ENCODE data around the gene KLK13. TPM values are rescaled to one million over a fixed set of nuclear protein-coding genes. Genes with fewer than 3 reads are reported as not detected.

Gene KLK13
- total and polyA plus RNA-seq, 2 experiments from 2014 or later, result 0.52 TPM; not detected in 1

DNA sequence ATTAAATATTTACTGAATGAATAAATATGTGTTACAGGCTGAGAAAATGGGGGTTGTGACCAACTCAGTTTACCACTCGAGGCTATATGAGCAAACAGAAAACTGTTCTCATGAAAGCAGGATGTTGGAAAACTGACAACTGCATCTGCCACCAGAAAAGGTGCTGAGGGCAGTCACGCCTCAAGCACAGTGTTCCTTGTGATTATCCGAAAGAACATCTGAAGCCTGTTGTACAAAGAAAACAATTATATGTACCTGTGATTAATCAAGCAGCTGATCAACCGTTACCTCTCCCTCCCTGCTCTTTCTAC lies 6.2 kb upstream of the KLK13 start:
- no peak for DNase-seq (ENCODE audit: low spot score)
- no peaks in the 10 kb centered on the region for H3K4me1 ChIP-seq (ENCODE audit: insufficient read depth)
- no peaks in the 10 kb centered on the region for H4K20me1 ChIP-seq (ENCODE audit: insufficient read depth, poor library complexity, severe bottlenecking)
- H3K36me3 ChIP-seq (replicated peaks; ENCODE audit: insufficient read depth, low read depth), result no peaks in the 10 kb centered on the region
- no peaks in the 10 kb centered on the region for H3K9me2 ChIP-seq (replicated peaks; ENCODE audit: insufficient read depth)
- H3K4me3 ChIP-seq, result no peak overlapping the region
- no peaks in the 10 kb centered on the region for H3K27me3 ChIP-seq
- no peak overlapping the region for H3K4me2 ChIP-seq
- peaks cover 6% of the 10 kb centered on the region for H3K9me3 ChIP-seq (ENCODE audit: low read depth)
- no peaks in the 10 kb centered on the region for H3K79me2 ChIP-seq
- WGBS (ENCODE audit: low lambda C conversion rate, missing lambda C conversion rate), result 69% methylated on average over 4 of the region's 4 CpGs
- H2AFZ ChIP-seq, result no peak overlapping the region
- TF ChIP-seq EZH2phosphoT487 (IDR thresholded peaks at IDR 0.05; ENCODE audit: low read depth, severe bottlenecking, unreplicated experiment), result no peak
- TF ChIP-seq, protein P1, sequence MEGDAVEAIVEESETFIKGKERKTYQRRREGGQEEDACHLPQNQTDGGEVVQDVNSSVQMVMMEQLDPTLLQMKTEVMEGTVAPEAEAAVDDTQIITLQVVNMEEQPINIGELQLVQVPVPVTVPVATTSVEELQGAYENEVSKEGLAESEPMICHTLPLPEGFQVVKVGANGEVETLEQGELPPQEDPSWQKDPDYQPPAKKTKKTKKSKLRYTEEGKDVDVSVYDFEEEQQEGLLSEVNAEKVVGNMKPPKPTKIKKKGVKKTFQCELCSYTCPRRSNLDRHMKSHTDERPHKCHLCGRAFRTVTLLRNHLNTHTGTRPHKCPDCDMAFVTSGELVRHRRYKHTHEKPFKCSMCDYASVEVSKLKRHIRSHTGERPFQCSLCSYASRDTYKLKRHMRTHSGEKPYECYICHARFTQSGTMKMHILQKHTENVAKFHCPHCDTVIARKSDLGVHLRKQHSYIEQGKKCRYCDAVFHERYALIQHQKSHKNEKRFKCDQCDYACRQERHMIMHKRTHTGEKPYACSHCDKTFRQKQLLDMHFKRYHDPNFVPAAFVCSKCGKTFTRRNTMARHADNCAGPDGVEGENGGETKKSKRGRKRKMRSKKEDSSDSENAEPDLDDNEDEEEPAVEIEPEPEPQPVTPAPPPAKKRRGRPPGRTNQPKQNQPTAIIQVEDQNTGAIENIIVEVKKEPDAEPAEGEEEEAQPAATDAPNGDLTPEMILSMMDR (IDR thresholded peaks at IDR 0.05; ENCODE audit: poor library complexity), result no peak
- TF ChIP-seq EZH2 (IDR thresholded peaks at IDR 0.05; ENCODE audit: borderline replicate concordance), result no peak
- no peak overlapping the region for H3K27ac ChIP-seq

DNA sequence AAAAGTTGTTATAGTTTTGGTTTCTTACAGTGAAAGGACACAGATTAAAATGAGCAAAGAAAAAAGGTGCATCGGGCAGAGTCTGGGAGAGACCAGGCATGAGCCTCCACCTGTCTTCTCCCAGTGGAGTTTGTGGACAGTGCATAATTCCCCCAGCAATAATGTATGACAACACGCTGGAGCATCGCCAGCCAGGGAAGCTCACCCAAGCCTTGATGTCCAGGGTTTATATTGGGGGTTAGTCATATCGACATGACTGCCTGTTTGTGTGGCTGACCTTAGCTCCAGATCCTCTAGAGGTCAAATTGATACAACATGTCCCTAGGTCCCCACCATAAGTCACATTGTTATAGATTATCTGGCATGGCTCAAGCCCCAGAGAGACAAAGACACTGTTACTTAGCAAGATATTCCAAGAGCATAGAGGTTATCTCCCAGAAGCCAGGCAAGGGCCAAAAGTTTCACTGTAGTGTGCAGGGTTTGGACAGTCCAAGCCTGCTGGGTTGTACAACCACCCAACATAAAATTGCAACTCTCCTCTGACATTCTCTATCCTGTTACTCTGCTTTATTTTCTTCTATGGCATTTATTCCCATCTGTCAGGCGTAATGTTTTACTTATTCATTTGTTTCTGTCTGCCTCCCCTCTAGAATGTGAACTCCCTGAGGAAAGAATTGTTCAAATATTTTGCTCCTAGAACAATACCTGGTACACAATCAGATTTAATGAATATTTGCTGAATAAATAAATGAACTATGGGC lies 5.6 kb upstream of the KLK13 start:
- Histone ChIP-seq H3K9me3 (ENCODE audit: low read depth) (peaks cover 6% of the 10 kb centered on the region), H3K27me3 (no peaks in the 10 kb centered on the region), H3K79me2 (no peaks in the 10 kb centered on the region), H4K20me1 (ENCODE audit: insufficient read depth, poor library complexity, severe bottlenecking) (no peaks in the 10 kb centered on the region), H3K4me1 (ENCODE audit: insufficient read depth) (peaks cover 1% of the 10 kb centered on the region), H2AFZ (no peak overlapping the region), H3K4me3 (no peak overlapping the region), H3K4me2 (no peak overlapping the region), H3K36me3 (replicated peaks; ENCODE audit: insufficient read depth, low read depth) (no peaks in the 10 kb centered on the region), H3K27ac (no peak overlapping the region), H3K9me2 (replicated peaks; ENCODE audit: insufficient read depth) (no peaks in the 10 kb centered on the region)
- WGBS (ENCODE audit: low lambda C conversion rate, missing lambda C conversion rate), result 80% methylated on average over 5 of the region's 5 CpGs
- DNase-seq (ENCODE audit: low spot score), result no peak
- TF ChIP-seq, protein P1 (IDR thresholded peaks at IDR 0.05; ENCODE audit: poor library complexity), result no peak
- TF ChIP-seq EZH2 (IDR thresholded peaks at IDR 0.05; ENCODE audit: borderline replicate concordance) (no peak), EZH2phosphoT487 (IDR thresholded peaks at IDR 0.05; ENCODE audit: low read depth, severe bottlenecking, unreplicated experiment) (no peak)

DNA sequence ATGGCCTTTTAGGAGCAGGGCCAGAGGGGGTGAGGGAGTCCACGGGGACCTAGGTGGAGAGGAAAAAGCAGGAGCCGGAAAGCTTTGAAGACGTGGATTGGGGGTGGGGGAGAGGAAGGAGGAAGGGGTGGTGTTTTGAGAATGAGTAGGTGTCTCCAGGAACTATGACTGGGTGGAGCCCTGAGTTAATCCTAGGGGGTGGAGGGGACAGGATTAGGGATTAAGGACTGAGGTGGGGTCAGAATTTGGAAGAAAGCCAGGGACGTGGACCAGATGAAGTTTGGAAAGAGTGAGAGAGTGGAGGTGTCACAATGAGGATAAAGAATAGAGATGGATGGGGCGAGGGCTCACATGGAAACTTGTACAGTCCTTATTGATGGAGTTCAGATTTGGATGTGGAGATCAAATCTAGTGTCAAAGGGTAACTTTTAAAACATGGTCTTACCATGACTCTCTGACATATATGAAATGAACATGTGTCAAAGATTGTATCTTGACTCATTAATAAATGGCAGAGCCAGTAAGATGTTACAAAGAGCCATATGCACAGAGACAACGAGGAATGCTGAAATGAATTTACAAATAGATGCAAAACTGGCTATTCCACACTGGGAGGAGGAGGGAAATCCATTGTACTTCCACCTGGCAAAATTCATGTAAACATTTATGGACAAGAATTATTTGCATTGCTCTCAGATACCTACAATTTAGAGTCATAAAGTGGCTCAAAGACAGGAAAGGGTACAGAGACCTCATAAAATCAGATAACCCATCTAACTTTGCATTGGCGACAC lies 1.7 kb upstream of the KLK13 start:
- DNase-seq (ENCODE audit: low spot score), result no peak
- Histone ChIP-seq H3K4me2 (no peak overlapping the region), H3K27me3 (no peaks in the 10 kb centered on the region), H3K9me2 (replicated peaks; ENCODE audit: insufficient read depth) (no peaks in the 10 kb centered on the region), H3K4me1 (ENCODE audit: insufficient read depth) (peaks cover 7% of the 10 kb centered on the region), H3K27ac (no peak overlapping the region), H3K79me2 (no peaks in the 10 kb centered on the region), H3K36me3 (replicated peaks; ENCODE audit: insufficient read depth, low read depth) (no peaks in the 10 kb centered on the region), H4K20me1 (ENCODE audit: insufficient read depth, poor library complexity, severe bottlenecking) (no peaks in the 10 kb centered on the region), H3K9me3 (ENCODE audit: low read depth) (no peaks in the 10 kb centered on the region), H2AFZ (no peak overlapping the region), H3K4me3 (no peak overlapping the region)
- TF ChIP-seq EZH2phosphoT487 (IDR thresholded peaks at IDR 0.05; ENCODE audit: low read depth, severe bottlenecking, unreplicated experiment) (no peak), EZH2 (IDR thresholded peaks at IDR 0.05; ENCODE audit: borderline replicate concordance) (no peak)
- TF ChIP-seq, protein P1 (IDR thresholded peaks at IDR 0.05; ENCODE audit: poor library complexity), result no peak
- WGBS (ENCODE audit: low lambda C conversion rate, missing lambda C conversion rate), result 76% methylated on average over 7 of the region's 7 CpGs

Measured in hepatocyte (in vitro differentiated cells).